Activated CD4-positive, alpha-beta T cell treated with anti-CD3 and anti-CD28 coated beads, Interleukin-2, Interleukin-6, amounts not matched to agents 100 ng/mL and 50 ng/mL, durations not matched to agents 16 hours and 8 hours (primary cell): ENCODE data around the gene LMBR1.
"Not testable (repeated sequence)": the region's sequence is repeated elsewhere in the genome, so short reads cannot be mapped to it uniquely, and the experiment has no call there.

Experiments used
- DNase-seq: peaks from one replicate; pipeline ENCODE4 v3.0.0-alpha.2; 2020

Gene LMBR1, protein sequence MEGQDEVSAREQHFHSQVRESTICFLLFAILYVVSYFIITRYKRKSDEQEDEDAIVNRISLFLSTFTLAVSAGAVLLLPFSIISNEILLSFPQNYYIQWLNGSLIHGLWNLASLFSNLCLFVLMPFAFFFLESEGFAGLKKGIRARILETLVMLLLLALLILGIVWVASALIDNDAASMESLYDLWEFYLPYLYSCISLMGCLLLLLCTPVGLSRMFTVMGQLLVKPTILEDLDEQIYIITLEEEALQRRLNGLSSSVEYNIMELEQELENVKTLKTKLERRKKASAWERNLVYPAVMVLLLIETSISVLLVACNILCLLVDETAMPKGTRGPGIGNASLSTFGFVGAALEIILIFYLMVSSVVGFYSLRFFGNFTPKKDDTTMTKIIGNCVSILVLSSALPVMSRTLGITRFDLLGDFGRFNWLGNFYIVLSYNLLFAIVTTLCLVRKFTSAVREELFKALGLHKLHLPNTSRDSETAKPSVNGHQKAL

DNA sequence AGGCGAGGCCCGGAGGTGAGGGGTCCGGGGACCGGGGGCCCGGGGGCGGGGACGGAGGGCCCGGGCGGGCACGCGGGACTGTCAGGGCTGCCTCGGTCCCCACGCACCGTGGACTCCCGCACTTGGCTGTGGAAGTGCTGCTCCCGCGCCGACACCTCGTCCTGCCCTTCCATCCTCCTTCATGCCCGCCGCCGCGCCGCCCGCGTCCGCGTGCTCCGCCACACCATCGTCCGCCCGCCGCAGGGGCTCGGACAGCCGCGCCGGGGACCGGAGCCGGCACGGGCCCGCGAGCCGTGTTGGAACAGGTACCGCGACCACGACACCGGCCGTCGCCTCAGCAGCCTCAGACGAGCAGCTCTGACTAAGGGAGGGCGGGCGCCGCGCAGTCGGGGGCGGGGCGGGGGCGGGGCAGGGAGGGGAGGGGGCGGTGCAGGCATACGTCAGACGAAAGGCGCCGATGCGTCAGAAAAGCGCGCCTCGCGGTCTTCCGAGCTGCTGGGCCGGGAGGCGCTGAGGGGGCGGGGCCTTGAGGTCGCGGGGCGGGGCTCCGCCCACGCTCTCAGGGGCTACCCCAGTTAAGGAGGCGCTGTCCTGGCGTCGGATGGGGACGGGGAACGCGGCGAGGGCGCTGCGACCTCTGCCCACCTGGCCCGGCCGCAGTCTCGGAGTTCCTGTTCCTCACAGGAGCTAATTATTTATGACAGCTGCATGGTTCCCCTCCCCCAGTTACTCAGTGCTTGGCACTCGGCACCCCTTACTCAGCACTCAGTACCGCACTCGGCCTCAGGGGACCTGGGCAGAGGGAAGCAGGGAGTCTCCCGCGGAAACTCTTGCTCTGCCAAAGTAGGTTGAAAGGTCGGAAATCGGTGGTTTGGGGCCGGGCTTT, at the start of gene LMBR1:
Gene LMBR1 (minus strand): TSS at position 363 of the 886 bp plus-strand sequence. CDS start 190 bp downstream, at position 173.
- DNase-seq, result peak; percentile 97

DNA sequence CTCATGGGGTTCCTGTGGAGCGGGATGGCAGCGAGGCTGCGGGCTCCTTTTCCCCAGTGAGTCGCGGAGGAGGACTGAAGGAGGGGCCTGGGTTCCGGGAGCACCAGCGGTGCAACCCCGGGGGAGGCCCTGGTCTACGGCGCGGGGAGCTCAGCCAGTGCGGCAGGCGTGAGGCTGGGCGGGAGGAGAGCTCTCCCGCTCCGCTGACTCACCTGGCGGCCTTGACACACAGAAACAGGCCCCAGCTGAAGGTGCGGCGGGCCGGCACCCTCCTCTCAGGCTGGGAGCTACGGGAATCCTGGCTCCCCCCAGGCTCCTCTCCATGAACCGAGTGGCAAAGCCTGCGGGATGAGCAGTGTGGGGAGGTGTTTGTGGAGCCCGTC, 49.7 kb upstream of the LMBR1 start:
- no peak for DNase-seq

DNA sequence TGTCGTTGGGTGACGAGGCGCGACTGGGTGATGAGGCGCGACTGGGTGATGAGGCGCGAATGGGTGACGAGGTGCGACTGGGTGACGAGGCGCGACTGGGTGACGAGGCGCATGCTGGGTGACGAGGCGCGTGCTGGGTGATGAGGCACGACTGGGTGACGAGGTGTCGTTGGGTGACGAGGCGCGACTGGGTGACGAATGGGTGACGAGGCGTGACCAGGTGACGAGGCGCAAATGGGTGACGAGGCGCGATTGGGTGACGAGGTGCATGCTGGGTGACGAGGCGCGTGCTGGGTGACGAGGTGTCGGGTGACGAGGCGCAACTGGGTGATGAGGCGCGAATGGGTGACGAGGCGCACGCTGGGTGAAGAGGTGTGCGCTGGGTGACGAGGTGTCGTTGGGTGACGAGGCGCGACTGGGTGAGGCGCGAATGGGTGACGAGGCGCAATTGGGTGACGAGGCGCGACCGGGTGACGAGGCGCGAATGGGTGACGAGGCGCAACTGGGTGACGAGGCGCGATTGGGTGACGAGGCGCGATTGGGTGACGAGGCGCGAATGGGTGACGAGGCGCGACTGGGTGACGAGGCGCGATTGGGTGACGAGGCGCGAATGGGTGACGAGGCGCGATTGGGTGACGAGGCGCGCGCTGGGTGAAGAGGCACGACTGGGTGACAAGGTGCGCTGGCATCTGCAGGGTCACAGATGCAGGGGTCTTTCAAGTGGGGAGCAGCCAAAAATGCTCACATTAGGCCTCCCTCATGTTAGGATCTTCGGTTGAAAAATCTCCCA, 48.6 kb upstream of the LMBR1 start:
- DNase-seq, result no peak

DNA sequence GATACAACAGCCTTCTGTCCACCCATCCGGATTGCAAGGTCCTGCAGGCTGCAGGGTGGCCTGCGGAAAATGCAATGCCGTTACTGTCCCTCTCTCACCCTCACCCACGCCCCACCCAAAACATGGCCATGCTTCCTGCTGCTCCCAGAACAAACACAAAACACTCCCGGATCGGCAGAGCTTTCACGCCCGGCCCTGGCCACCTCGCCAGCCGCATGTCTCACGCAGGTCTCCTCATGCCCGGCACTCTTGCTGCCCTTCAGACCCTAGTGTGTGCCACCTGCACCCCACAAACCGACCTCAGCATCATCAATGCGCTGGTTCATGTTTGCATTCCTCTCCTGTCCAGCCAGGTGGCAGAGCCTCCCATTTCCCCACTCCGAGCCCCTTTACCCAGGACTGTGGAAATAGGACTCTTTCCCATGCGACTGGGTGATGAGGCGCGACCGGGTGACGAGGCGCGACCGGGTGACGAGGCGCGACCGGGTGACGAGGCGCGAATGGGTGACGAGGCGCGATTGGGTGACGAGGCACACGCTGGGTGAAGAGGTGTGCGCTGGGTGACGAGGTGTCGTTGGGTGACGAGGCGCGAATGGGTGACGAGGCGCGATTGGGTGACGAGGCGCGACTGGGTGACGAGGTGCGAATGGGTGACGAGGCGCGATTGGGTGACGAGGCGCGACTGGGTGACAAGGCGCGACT, 47.6 kb upstream of the LMBR1 start:
- no peak for DNase-seq

DNA sequence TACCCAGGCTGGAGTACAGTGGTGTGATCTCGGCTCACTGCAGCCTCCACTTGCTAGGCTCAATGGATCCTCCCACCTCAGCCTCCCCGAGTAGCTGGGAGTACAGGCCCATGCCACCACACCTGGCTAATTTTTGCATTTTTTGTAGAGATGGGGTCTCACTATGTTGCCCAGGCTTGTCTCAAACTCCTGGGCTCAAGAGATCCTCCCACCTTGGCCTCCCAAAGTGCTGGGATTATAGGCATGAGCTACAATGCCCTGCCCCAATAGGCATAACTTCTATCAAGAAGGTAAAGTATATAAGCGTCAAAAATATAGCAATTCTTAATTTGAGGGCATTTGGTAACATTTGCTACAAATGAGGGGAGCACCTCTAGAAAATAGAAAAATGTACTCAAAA, 43.8 kb upstream of the LMBR1 start:
- not testable (repeated sequence) for DNase-seq

DNA sequence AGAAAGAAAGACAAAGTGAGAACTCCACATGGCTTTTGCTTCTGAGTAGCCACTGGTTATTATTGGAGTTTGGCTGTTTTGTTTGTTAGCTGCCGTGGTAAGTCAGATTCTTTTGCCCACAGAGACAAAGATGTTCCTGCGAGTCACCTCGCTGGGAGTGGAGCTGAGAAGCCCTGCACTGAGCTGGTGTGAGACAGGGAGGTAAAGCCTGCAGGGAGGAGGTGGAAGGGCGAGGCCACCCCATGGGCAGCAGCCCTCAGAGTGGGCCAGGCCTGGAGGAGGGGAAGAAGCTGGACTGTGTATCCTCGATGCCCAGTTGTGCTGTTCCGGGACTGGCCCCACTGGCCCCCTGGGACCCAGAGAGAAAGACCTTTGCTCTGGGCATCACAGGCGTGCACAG, 42.3 kb upstream of the LMBR1 start:
- DNase-seq, result no peak

DNA sequence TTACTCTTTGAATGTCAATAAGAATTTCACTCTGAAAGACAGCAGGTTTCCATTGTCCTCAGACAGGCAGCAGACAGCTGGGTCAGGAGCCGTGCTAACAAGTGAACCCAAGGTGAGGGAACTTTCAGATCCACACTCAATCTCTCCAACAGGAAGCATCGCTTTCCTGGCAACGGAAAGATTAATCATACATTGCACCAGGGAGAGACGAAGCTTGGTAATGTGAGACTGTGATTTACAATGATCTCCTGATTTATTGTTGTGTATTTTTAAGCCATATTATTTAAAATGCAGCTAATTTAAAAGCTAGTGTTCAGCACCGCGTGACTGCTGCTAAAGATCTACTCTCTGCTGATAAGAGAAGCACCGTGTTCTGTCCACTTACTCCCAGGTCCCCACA, 39.0 kb upstream of the LMBR1 start:
- DNase-seq, result no peak

DNA sequence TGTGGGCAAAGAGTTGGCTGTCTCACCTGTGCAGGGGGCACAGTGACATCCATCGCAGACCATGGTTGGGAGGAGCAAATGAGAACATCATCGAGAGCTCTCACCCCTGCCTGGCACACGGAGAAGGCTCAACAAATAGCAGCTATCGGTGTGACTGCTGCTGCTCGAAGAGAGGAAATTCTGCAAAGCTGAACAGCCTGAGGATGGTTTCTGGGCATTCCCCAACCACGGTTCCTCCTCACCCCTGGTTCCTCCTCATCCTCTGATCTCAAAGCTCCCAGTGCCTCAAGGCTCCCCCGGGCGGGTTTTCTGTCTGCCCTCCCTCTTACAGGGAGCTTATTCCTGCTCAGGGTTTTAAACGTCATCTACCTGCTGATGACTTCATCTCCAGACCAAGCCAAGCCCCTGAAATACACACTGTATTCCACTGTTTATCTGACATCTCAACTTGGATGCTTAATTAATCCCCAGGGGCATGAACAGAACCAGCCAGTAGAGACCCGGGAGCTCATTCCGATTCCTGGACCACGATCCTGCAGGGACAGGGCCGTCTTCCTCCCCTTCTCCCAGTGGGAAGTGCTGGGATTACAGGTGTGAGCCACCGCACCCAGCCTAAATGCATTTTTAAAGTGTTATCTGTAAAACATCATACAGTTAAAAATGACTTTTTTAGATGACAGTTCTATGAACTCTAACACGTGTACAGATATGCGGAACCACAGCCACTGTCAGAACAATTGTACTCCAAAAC, 37.0 kb upstream of the LMBR1 start:
- no peak for DNase-seq

DNA sequence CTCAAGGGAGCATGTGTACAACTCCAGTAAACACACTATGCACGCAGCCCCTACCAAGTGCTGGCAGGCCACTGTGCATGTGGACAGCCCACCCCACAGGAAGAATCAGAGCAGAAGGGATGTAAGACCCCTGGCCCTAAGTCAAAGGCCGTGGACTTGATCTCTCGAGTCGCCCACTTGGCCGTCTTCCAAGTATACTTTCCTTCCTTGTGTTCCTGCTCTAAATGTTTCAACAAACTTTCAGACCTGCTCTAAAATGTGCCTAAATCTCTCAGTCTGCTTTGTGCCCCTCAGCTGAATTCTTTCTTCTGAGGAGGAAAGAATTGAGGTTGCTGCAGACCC, 35.4 kb upstream of the LMBR1 start:
- no peak for DNase-seq

DNA sequence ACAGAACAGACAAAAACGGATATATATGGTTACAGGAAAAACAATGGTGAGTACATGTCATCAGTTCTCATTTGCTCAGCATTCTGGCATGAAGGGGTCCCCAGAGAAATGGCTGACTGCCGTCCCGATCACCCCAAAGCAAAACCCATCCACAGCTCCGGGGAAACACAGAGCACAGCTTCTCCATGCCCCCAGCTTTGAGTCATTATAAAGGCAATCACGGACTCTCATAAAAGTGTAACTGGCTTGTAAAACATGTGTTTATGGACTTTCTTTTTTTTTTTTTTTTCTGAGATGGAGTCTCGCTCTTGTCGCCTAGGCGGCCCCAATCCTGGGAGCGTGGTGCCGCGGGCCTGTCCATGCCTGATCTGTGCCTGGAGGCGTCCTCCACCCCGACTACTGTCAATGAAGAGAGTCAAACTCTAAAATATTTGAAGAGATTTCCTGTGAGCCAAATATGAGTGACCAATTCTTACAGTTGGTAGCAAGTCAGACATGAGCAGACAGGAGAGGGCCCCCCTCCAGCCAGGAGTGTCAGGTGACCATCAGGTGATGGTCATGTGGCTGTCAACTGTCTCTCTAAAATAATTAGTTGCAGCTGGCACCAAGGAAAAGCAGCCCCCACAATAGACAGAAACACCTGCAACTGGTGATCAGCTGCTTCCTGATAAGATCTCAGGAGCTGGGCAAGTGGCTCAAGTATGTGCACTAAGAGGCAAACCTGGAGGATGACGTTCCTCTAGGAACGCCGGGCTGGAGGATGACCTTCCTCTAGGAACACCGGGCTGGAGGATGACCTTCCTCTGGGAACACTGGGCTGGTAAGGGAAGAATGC, 34.8 kb upstream of the LMBR1 start:
- no peak for DNase-seq

DNA sequence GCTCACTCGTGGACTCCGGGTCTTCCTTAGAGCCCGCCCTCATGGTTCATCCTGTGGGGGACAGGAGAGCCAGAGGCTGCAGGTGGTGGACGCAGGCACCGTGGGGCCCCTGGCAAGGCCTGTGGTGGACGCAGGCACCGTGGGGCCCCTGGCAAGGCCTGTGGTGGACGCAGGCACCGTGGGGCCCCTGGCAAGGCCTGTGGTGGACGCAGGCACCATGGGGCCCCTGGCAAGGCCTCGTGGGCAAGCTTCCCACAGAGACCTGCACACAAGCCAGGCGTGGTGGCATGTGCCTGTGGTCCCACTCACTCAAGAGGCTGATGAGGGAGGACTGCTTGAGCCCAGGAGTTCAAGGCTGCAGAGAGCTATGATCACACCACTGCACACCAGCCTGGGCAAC, 32.8 kb upstream of the LMBR1 start:
- DNase-seq, result not testable (repeated sequence)

DNA sequence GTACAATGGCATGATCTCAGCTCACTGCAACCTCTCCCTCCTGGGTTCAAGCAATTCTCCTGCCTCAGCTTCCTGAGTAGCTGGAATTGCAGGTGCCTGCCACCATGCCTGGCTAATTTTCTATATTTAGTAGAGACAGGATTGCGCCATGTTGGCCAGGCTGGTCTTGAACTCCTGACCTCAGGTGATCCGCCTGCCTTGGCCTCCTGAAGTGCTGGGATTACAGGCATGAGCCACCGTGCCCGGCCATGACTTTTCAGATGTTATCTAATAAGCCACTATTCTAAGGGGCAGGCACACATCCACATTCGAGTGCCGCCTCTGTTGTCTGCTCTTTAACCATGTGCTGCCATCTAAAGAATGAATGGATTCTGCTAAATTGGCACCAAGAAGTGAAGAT, 29.3 kb upstream of the LMBR1 start:
- not testable (repeated sequence) for DNase-seq

DNA sequence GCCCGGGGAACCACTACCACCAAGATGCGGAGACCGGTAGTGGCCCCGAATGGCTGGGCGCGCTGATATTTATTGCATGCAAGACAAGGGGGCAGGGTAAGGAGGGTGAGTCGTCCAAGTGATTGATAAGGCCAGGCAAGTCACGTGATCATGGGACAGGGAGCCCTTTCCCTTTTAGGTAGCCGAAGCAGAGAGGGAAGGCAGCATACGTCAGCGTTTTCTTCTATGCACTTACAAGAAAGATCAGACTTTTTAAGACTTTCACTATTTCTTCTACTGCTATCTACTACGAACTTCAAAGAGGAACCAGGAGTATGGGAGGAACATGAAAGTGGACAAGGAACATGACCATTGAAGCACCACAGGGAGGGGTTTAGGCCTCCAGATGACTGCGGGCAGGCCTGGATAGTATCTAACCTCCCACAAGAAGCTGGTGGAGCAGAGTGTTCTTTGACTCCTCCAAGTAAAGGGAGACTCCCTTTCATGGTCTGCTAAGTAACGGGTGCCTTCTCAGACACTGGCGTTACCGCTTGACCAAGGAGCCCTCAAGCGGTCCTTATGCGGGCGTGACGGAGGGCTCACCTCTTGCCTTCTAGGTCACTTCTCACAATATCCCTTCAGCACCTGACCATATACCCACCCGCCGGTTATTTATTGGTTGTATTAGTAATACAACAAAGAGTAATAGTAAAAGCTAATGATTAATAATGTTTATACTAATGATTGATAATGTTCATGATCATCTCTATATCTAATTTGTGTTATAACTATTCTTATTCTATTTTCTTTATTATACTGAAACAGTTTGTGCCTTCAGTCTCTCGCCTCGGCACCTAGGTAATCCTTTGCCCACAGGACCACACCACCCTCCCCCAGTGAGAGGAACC, 27.7 kb upstream of the LMBR1 start:
- not testable (repeated sequence) for DNase-seq

DNA sequence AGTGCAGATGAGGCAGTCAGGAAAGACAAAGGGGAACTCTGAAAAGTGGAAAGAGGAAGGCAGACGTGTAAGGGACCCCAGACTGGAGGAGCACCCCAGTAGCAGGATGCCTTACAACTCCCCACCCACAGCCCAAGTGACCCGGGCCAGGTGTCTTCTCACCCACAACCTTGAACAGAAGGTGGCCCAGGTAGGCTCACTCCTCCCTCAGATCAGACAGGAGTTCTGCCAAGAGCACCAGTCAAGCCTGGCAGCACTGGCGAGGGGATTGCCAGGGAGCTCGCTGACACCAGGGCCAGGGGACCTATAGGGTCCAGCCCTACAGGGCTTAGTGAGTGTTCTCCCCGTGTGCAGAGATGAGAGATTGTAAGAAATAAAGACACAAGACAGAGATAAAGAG, 27.1 kb upstream of the LMBR1 start:
- DNase-seq, result no peak

DNA sequence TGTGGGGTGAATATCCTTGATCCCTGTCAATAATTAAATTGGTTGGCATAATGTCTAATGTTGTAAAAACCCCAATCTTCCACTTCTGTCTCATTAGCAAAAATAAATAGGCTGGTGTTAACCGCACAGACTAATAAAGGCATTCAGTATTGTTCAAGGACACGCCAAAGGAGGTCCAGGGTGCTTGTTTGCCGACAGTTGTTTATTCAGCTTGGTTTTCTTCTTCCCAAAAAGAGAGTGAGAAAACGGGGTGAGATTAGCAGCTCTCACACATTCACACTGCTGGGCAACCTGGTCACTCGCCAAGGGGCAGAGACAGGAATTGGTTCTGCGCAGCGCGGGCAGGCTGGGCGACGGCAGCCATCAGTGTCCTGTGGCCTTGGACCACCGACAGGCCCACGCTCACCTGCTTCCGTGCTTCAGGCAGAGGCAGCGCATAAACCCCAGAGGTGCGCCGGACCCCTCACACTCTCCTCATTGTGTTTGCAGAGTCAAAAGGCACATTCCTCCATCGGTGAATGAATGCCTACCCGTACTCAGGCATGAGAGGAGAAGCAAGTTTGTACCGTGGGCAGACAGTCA, 26.2 kb upstream of the LMBR1 start:
- no peak for DNase-seq

DNA sequence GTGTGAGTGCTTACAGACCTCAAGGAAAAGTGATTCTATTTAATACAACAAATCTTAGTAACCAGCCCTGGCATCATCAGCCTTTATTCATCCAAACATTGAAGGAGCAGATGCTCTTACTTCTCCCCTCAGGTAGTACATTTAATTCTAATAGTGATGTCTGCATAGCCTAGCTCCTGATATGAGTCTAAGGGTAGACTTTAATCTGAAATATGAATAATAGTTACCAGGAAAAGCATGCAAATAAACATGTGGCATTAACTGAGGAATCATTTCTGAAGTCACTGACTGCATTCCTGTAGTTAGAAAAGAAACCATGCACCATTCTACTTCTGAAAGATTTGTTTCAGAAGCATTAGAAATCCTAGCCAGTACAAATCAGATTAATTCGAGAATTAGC, 25.7 kb upstream of the LMBR1 start:
- DNase-seq, result peak; percentile 75

DNA sequence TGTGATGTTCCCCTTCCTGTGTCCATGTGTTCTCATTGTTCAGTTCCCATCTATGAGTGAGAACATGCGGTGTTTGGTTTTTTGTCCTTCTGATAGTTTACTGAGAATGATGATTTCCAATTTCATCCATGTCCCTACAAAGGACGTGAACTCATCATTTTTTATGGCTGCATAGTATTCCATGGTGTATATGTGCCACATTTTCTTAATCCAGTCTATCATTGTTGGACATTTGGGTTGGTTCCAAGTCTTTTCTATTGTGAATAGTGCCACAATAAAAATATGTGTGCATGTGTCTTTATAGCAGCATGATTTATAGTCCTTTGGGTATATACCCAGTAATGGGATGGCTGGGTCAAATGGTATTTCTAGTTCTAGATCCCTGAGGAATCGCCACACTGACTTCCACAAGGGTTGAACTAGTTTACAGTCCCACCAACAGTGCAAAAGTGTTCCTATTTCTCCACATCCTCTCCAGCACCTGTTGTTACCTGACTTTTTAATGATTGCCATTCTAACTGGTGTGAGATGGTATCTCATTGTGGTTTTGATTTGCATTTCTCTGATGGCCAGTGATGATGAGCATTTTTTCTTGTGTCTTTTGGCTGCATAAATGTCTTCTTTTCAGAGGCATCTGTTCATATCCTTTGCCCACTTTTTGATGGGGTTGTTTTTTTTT, 16.7 kb upstream of the LMBR1 start:
- not testable (repeated sequence) for DNase-seq

DNA sequence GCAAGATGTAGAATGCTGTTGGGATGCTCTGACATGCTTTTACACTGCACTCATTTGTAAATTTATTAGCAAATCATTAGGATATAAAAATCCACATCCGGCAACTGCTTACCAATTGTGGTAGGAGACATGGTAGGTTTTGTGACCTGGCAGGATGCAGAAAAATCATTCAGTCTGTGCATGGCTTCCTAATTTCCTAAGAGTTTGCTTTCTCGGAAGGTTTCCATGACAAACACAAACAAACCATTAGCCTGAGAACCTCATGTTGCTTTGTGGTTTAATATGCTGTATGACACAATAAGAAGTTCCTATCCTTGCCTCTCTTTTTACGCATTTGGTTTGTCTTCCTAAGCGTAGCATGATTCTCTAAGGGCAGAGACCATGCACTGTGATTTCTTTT, 14.7 kb upstream of the LMBR1 start:
- DNase-seq, result no peak

DNA sequence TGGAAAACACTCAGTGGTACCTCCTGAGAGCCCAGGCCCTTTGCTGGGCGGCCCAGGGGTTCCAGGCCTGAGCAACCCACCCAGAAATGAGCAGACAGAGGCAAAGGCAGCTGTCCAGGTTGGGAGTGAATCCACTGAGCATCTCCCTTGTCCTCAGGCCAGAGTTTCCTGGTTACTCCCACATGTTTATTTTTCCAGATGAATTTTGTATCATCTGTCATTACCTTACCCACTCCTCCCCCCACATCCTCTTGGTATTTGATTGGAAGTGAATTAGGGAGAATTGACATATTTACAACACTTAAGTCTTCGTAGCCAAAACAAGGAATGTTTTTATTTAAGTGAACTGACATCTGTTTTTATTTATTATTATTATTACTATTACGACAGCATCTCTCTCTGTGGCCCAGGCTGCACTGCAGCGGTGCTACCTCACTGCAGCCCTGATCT, 13.2 kb upstream of the LMBR1 start:
- no peak for DNase-seq
